ENCODE data around the gene NOP9.

DNA sequence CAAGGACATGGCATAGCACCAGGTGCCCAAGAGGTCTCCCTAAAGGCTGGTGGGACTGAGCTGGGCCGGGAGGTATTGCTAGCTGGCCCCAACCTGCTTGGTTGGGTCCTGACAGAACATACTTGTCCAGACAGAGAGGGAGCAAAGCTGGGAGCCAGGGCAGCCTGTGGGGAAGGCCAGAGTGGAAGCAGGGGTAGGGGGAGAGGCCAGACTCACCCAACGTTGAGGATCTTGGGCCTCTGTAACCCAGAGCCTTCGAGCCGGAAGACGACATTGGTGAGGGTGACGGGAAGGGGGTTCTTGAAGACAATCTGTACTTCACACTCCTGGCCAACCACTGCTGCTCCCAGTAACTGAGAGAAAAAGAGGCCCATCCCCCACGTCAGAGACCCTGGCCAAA is 45.7 kb upstream of the NOP9 start:
- TF ChIP-seq, protein P1, sequence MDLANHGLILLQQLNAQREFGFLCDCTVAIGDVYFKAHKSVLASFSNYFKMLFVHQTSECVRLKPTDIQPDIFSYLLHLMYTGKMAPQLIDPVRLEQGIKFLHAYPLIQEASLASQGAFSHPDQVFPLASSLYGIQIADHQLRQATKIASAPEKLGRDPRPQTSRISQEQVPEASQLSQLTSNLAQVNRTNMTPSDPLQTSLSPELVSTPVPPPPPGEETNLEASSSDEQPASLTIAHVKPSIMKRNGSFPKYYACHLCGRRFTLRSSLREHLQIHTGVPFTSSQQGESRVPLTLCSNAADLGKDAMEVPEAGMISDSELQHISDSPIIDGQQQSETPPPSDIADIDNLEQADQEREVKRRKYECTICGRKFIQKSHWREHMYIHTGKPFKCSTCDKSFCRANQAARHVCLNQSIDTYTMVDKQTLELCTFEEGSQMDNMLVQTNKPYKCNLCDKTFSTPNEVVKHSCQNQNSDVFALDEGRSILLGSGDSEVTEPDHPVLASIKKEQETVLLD (IDR thresholded peaks at IDR 0.05) = no peak
- TF ChIP-seq BACH1 (tag; IDR thresholded peaks at IDR 0.05) (no peak), ARID2 (IDR thresholded peaks at IDR 0.05) (no peak), ZNF584 (CRISPR knock-in tag; IDR thresholded peaks at IDR 0.05; ENCODE audit: low read depth) (no peak), YY1 (IDR thresholded peaks at IDR 0.05; ENCODE audit: borderline replicate concordance in 1 of 3, control insufficient read depth in 1 of 3, extremely low read depth in 1 of 3, insufficient read depth in 3 of 3, insufficient read length in 1 of 3, insufficient replicate concordance in 2 of 3, low read depth in 1 of 3, low read length in 2 of 3) (no peak), HDAC3 (IDR thresholded peaks at IDR 0.05; ENCODE audit: borderline replicate concordance, partially characterized antibody) (no peak), TCF3 (CRISPR knock-in tag; IDR thresholded peaks at IDR 0.05) (no peak), POLR3A (IDR thresholded peaks at IDR 0.05; ENCODE audit: borderline replicate concordance, extremely low read depth, insufficient read depth, insufficient read length) (no peak)
- TF ChIP-seq, protein P2, sequence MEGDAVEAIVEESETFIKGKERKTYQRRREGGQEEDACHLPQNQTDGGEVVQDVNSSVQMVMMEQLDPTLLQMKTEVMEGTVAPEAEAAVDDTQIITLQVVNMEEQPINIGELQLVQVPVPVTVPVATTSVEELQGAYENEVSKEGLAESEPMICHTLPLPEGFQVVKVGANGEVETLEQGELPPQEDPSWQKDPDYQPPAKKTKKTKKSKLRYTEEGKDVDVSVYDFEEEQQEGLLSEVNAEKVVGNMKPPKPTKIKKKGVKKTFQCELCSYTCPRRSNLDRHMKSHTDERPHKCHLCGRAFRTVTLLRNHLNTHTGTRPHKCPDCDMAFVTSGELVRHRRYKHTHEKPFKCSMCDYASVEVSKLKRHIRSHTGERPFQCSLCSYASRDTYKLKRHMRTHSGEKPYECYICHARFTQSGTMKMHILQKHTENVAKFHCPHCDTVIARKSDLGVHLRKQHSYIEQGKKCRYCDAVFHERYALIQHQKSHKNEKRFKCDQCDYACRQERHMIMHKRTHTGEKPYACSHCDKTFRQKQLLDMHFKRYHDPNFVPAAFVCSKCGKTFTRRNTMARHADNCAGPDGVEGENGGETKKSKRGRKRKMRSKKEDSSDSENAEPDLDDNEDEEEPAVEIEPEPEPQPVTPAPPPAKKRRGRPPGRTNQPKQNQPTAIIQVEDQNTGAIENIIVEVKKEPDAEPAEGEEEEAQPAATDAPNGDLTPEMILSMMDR (IDR thresholded peaks at IDR 0.05 in 2 of 3, conservative IDR thresholded peaks at IDR 0.05 in 1 of 3; ENCODE audit: insufficient read depth in 2 of 3, low read depth in 1 of 3, low read length in 3 of 3) = no peak
